AG09319 (cell line): ENCODE measurements around the gene SPTBN5.

Source experiments
- DNase-seq: peaks from one replicate; pipeline ENCODE4 v3.0.0-alpha.2; 2010; ENCODE audit warnings: low read depth; ENCODE audit errors: extremely low read depth
- TF ChIP-seq, protein P1 (sequence below): IDR thresholded peaks from 2 replicates; pipeline ENCODE4 v1.5.1; 2011; ENCODE audit warnings: low read depth, mild to moderate bottlenecking, inconsistent platforms, low read length, moderate library complexity

Gene SPTBN5

GRCh38 chr15:41809526-41810220, 84.2 kb downstream of the SPTBN5 start:
- no peak for DNase-seq
- TF ChIP-seq, protein P1, sequence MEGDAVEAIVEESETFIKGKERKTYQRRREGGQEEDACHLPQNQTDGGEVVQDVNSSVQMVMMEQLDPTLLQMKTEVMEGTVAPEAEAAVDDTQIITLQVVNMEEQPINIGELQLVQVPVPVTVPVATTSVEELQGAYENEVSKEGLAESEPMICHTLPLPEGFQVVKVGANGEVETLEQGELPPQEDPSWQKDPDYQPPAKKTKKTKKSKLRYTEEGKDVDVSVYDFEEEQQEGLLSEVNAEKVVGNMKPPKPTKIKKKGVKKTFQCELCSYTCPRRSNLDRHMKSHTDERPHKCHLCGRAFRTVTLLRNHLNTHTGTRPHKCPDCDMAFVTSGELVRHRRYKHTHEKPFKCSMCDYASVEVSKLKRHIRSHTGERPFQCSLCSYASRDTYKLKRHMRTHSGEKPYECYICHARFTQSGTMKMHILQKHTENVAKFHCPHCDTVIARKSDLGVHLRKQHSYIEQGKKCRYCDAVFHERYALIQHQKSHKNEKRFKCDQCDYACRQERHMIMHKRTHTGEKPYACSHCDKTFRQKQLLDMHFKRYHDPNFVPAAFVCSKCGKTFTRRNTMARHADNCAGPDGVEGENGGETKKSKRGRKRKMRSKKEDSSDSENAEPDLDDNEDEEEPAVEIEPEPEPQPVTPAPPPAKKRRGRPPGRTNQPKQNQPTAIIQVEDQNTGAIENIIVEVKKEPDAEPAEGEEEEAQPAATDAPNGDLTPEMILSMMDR: no peak

DNA sequence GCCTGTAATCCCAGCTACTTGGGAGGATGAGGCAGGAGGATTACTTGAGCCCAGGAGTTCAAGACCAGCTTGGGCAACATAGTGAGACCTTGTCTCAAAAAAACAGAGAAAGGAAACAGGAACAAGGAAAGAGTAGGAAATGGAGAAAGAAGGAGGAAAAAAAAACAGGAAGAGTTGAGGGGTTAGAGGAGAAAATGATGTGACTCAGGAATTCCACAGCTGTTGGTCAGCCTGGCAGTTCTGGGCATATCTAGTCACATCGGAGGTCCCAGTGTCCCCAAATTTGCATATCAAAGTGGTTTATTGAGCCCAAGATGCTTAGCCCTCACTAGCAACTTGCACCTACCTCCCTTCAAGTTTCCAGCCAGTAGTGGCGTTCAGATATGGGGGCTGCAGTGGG, 84.7 kb downstream of the SPTBN5 start:
- DNase-seq: no peak

DNA sequence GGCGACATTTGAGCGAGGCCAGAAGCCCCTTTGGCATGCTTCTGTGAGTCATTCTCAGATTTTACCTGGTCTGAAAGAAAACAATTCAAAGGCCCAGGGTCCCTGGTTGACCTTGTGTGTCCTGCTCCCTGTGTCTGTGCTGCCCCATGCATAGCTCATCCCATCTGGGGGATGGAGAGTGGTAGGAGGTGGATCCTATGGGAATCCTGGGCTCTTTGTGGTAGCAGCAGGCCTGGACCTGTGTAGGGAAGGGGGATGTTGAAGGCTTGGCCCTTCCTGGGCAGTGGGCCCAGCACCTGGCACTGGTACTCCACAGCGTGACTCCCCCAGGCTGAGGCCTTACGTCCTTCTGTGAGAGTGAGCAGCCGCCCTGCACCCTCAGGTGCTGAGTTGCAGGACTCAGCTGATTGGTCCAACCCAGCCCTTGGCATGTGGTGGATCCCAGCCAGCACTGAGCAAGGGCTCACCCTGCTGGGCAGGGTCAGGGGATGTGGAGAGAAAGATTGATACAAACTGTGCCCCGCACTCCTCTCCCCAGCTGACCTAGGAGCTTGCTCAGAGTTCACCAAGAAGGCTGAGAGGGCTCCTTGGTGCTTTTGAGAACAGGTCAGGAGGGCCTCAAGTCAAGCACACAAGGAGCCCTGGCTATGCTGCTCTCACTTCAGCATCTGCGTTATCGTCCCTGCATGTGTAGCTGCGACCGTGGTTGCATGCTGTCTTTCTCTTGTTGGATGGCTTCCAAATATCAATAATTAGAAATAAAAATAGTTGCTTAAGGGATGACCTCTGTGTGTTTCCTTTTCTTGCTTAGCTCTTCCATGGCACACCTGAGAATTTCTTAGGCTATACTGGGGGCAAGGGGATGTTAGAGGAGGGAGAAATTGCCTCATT, 87.3 kb downstream of the SPTBN5 start:
- no peak for DNase-seq
- TF ChIP-seq, protein P1: no peak

More for the DNA sequence above, 84.7 kb downstream of the SPTBN5 start:
- TF ChIP-seq, protein P1: no peak

DNA sequence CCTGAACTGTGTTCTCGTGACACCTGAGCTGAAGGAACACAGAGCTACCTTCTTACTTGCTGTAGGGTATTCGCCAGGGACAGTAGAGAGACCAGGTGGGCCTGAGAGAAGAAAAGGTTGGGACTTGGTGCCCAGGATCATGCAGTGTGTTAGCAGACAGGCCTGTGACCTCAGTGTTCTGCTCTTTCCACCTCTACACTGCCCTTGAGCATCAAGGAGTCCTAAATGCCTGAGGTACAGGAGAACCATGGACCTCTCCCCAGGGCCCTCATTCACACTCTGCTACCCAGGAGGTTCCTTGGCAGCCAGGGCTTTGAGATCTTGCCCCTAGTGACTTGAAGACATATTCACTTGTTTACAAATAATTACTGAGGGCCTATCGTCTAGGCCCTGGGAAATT, 88.1 kb downstream of the SPTBN5 start:
- no peak for DNase-seq
- TF ChIP-seq, protein P1: no peak

- DNase-seq: no peak
- TF ChIP-seq, protein P1: no peak
Measured at GRCh38 chr15:41804916-41805666, 88.8 kb downstream of the SPTBN5 start.

- no peak for DNase-seq
Measured at GRCh38 chr15:41804361-41804760, 89.5 kb downstream of the SPTBN5 start.

More at GRCh38 chr15:41804361-41804760, 89.5 kb downstream of the SPTBN5 start:
- TF ChIP-seq, protein P1: no peak
